SHP77 (cell line): ENCODE data around the gene PUM1.

Source experiments
- DNase-seq, 2 experiments: peaks; one replicate each; lab custom pipeline; 2025; lab: John Stamatoyannopoulos, UW

PUM1 gene

DNA sequence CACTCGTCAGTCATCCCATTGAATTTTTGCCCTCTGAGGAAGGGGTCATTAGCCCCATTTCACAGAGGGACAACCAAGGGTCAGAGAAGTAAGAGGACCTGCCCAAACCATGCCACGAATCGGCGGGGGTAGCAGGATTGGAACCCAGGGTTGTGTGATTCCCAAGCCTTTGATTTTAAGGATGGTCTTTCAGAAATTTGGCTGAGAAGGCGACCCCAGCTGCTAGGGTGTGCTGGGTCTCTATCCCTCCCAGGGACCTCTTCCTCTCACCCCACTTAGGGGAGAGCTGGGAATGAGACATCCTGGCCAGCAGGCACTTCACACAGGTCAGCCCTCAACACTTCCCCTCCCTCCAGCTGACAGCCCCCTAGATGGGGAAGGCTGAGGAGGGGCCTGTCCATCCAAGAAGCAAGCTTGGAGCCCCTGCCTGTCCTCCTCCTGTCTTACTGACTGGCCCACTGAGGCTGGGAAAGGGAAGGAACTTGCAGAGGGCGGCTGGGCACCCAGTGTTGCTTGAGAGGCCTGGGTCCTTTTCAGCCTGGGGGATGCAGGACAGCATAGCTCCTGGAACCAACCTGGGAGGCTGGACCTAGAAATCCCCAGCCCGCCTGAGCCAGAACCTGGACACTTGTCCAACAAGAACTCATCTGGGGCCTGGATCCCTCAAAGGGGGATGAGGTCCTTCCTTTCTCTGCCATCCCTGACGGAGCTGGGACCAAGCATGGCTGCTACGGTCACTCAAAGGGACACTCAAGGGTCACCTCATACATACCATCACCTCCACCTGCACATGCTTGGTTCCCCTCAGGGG, 158.7 kb downstream of the PUM1 start:
- no peak for DNase-seq

DNA sequence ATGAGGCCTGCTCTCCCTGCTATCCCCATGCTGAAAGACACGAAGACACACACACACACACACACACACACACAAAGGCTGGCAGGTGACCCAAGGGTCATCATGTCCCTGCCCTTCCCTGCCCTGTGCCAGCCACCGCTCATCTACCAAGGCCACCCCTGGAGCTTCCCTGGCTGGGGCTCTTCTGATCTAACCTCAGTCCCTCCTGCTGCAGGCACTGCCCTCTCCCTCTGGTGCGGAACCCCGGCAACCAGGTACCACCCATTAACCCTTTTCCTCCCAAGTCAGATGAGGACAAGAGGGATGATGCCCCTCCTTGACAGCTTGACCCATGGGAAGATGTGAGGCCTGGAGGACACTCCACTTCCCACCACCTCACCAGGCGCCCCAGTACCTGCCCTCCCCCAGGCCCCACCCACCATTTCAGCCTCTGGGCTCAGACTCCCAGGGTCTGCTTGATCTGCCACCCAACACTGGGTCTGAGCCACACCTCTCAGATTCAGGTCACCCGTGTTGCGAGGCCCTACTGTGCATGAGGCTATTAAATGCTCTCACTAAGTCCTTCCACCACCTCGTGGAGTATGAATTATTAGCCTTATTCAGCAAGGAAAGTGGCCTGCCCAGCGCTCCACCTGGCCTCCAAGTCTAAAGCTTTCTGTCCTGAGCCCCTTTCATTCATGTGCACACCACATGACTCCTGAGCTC, 159.4 kb downstream of the PUM1 start:
- no peak for DNase-seq

DNA sequence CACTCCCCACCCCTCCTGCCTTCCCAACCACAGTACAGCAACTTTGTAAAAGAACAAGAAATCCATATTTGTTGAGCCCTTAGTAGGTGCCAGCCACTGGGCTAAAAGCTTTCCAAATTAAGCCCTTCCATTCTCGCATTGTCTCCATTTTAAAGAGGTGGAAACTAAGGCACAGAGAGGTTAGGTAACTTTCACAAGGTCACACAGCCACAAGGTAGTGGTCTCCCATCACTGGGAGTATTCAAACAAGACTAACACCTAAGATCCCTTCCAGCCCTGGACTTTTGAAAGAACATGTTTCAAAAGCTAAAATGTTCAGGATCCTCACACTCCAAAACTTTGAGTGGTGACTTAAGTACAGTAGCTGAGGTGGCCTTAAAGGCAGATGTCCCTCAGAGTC, 160.1 kb downstream of the PUM1 start:
- DNase-seq: no peak

DNA sequence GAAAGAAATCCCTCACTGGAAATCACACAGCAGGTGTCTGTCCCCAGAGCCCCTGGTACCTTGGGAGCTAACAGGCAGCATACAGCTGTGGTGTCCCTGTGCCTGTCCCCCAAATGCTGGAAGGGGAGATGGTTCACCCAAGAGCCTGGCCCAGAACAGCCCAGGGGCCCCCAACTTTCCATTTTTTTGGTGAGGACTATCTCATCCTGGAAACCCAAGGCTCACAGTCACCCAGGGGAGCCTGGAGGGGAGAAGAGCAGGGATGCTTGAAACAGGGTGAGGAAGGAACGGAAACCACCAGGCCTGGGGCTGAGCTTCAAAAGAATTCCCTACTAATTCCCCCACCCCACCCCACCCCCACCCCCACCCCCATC, 160.6 kb downstream of the PUM1 start:
- DNase-seq: no peak

DNA sequence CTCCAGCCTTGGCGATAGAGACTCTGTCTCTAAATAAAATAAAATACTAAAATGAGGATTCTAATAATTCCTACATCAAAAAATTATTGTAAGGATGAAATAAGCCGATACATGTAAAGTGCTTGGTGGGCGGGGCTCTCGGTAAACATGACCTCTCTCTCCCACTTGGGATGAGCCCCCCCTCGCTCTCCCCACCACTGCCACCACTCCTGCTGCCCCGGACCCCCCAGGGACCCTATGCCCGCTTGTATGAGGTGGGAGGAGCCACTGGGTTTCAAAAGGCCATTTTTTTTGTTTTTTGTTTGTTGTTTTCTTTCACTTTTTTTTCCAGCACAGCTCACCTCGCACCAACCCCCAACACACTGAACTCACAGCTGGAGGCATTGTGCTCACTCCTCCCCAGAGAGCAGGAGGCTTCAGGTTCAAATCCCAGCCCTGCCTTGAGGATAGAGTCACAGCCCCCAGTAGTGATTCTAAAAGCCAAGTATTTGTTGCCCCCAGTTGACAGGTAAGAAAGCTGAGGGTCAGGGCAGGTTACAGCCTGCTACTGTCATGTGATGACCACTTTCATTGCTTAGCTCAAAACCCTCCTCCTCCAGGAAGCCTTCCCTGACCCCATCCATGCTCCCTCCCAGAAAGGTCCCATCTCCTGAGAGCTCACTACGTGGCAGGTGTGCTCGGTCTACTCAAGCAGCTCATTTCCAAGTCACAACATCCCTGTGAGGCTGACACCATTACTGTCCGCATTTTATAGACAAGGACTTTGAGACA, 161.1 kb downstream of the PUM1 start:
- DNase-seq: no peak

DNA sequence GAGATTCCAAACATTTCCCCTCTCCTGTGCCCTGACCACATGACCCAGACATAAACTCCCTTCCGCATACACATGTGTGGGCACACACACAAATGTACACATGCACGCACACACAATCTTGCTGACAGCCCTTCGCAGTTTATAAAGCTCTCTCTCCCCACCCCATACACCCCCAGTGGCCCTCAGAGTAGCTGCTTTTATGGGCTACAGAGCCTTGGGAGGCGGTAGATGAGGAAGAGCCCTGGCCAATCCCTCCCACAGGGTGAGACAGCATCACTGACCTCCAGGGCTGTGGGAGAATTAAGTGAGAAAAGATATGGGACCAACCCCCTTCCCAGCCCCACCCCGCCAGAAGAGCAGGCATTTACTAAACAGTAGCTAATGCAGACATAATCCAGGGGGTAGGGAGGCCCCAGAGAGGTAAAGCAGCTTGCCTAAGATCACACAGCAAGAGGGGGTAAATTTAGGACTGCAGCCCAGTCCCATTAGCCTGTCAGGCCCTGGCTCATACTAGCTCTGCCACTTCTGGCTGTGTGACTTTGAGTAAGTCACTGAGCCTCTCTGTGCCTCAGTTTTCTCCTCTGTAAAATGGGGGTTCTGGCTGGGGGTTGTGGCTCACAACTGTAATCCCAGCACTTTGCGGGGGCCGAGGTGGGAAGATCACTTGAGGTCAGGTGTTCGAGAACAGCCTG, 162.0 kb downstream of the PUM1 start:
- no peak for DNase-seq

DNA sequence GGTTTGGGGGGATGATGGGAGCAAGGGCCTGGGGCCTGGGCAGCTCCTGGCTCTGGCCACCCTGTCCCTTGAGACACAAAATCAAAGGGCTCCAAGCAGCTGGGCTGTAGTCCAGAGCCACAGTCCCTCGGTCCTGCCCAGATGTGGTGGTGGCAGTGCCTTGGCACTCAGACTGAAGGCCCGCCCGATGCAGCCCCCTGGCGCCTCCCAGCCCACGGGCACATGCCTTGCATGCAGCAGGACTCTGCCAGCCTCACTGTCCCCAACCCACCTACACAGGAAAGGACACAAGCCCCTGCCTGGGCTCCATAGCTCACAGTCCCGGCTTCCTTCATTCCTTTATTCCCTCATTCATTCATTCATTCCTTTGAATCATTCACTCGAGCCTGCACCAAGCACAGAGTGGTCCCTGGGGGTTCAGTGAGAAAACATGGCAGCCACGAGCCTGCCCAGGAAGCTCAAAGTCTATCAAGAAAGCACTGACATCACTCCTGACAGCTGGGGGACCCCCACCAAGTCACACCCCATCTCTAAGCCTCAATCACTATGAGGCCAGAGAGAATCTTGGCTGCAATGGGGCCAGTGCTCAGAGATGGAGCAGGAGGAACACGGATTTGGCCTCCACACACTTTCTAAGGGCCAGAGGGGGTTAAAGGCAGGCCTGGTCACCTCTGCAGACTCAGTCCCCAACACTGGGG, 162.8 kb downstream of the PUM1 start:
- no peak for DNase-seq

DNA sequence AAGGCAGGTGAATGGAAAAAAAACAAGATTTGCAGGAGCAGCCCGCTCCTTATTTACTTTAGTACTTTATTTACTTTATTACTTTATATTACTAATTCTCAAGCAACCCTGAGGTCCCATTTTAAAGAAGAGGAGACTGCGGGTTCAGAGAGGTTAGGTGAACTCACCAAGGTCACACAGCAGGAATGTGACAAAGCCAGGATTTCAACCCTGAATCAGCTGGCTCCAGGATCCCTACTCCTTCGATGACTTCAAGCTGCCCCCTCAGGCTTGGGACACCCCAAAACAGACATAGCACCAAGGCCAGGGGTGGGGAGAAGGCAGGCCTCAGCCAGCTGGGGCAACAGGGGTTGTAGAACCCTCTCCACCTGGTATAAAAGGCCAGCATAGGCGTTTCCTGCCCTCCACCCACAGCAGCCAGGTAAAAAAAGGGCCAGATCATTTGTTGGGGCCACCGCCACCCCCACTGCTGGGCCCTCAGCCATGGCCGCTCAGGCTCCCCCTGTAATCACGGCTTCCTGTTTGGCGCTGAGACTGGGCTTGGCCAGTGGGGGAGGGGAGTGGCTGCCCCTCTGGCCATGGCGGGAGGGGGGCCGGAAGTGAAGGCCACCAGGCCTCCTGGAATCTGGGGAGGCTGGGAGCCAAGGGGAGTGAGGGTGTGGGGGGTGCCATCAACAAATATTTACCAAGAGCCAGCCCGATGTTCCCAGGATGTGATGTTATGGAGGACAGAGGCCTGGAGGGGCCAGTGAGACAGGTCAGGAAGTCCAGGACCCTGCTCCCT, 163.5 kb downstream of the PUM1 start:
- no peak for DNase-seq

DNA sequence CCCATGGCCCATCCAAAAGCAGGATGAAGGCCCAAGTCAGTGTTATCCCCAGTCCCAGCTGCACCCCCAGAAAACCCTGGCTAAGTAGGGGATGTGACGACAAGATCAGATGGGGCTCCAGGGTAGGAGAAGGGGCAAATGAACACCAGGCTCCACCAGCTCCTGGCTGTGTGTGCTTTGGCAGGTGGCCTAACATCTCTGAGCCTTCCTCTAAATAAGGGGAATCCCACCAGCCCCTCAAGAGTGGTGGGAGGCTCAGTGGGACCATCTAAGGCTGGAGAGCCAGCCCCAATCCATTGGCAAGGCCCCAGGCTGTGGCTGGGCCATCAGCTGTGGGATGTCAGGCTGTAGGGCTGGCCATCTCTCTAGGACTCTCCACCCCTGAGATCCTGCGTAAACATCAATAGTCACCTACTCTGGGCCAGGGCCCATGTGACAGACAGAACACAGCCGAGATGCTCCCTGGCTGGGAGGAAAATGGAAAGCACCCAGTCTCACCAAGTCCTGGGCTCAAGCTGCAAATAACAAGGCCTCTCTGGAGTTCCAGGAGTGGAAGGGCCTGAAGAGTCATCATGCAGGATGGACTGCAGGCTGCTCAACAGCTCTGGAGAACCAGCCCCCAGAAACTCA, 164.5 kb downstream of the PUM1 start:
- no peak for DNase-seq

DNA sequence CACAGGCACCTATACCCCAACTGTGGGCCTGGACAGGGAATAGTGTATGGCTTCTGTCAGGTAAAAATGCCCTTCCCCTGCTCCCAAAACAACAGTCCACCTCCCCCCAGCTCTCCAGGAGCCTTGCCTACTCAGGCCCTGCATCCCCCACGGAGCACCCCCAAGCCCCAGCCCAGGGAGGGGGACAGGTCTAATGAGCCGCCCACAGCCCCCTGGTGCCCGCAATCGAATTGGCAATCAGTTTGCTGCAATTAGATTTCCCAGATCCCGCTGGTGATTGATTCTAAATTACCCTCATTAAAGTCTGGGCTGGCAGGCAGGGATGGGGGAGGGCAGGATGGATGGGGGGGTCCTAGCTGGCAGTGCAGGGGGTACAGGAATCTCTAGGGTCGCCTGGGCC, 165.0 kb downstream of the PUM1 start:
- DNase-seq: no peak

DNA sequence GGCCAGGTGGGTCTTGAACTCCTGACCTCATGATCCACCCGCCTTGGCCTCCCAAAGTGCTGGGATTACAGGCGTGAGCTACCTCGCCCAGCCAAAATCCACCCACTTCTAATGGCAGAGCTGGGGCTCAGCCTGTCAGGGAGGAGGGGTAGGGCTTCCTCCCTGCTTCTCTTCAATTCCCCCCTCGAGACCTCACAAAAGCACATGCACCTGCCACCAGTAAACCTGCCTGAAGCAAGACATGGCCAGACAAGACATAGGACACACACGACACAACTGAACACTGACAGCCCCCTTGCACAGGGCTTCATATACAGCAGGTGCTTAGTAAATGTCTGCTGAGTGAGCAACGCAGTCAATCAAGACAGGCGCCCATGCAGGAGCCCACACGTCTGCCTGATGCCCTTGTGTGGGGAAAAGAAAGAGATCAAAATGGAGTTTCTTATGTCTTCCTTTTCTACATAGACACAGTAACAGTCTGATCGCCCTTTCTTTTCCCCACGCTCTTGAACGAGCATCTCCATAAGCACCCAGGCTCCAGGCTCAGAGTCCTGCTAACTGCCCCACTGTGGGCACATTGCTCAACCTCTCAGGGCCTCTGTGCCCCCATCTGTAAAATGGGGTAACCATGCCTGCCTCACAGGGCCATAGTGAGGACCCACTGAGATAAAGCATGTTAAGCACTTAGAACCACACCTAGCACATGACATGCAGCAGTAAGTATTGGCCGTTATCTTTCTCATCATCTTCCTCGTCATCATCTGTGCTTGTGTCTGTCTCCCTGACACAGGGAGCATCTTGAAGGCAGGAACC, 165.7 kb downstream of the PUM1 start:
- no peak for DNase-seq

DNA sequence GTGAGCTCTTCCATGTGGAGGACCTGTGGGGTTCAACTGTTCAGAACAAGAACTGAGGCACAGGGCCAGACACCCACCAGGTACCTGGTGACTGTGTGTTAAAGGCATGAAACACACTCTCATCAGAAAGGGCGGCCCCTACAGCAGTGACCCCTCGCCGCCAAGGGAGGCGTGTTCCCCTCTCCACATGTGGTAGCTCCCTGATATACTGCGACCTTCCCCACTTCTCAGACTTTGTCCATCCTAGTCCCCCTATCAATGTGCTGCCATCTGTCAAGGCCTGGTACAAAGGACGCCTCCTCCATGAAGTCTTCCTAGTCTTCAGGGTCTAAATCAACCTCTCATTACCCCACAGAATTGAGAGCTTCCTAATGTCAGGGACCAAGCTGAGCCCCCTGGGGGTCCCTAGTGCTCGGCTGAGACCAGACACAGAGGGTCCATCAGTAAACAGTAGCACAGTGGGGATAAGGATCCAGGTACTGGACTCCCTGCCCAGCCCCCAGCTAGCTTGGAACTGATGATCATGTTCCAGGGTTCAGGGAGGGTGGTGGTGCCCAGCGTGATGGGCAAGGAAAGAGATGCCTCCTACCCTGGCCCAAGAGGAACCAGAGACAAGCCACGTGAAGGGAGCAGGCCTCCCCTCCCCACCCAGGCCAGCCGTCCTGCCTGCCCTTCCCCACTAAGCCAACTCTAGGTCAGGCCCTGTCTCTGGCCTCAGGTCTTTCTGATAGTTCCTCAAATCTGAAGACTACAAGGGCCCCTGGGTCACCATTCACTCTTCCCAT, 167.3 kb downstream of the PUM1 start:
- DNase-seq: no peak

DNA sequence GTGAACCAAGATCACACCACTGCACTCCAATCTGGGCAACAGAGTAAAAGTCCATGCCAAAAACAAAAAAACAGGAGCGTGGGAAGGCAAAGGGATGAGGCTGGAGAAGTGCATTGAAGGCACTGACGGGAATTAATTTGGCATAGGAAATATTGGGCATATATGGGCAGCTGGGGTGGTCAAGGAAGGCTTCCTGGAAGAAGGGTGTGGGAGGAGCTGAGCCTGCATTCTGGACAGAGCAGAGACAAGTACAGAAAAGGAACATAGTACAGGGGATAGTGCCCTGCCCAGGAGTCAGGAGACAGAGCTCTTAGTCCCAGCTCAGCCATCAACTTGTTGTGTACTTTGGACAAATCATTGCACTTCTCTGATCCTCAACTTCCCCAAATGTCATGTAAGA, 168.6 kb downstream of the PUM1 start:
- no peak for DNase-seq

DNA sequence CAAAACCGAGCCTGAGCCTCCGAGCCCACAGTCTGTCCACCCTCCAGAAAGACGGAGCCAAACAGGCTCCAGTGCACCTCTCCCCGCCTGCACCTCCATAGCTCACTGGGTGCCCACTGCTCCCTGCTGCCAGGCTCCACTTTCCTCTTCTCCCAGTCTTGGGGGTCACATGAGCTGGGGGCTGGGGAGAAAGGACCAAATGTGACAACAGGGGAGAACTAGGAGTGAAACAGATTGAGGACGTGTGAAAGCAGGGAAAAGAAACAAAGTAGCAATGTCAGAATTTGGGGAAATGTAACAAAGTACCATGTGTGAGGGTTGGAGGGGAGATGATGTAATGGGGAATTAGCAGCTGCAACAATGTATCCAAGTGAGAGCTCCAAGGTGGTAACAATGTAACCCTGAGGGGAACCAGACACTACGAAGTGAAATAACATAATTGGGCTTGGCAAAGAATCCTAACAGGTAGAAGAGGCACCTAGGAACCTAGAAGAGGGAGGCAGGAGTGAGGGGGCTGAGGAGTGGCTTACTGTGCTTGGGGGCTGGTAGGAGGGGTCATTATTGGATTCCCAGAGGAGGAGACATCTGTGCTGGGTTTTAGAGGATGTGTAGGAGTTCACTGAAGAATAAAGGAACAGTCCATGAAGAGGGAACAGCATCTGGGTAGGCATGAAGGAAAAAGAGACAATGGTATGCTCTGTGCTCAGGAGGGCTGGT, 169.4 kb downstream of the PUM1 start:
- DNase-seq: no peak

DNA sequence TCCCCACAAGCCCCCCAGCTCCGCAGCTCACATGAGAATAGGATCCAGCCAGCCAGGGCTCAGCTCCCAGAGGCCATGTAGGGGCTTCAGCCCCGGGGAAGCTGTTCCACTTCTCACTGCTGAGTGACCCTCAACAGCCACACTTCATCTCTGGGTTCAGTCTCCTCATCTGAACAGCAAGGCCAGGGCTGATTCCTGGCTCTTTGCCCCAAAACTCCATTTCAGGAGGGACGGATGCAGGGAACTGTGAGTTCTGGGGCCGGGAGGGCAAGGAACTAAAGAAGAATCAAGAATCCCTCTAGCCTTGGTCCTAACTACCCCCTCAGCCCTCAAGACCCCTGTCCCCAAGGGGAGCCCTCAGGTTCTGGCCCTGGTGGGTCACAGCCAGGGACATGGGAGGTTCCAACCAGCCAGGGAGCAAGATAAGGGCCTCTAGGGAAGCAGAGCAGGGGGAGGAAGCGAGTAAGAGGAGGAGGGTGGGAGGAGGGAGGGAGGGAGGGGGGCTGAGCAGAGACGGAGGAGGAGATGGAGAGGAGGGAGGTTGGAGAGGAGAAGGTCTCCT, 170.1 kb downstream of the PUM1 start:
- no peak for DNase-seq

DNA sequence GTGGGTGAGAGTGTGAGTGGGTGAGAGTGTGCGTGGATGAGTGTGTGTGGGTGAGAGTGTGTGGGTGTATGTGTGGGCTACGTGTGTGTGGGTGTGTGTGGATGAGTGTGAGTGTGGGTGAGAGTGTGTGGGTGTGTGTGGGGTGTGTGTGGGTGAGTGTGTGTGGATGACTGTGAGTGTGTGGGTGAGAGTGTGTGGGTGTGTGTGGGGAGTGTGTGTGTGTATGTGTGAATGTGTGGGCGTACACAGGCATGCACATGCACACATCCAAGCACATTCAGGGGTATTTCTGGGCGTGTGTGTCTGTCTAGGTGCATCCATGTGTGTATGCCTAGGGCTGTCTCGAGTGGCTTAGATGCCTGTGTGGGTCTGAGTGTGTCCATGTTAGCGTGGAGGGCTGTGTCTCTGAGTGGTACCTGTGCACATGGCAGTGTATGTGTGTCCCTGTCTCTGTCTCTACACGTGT, 171.0 kb downstream of the PUM1 start:
- no peak for DNase-seq

DNA sequence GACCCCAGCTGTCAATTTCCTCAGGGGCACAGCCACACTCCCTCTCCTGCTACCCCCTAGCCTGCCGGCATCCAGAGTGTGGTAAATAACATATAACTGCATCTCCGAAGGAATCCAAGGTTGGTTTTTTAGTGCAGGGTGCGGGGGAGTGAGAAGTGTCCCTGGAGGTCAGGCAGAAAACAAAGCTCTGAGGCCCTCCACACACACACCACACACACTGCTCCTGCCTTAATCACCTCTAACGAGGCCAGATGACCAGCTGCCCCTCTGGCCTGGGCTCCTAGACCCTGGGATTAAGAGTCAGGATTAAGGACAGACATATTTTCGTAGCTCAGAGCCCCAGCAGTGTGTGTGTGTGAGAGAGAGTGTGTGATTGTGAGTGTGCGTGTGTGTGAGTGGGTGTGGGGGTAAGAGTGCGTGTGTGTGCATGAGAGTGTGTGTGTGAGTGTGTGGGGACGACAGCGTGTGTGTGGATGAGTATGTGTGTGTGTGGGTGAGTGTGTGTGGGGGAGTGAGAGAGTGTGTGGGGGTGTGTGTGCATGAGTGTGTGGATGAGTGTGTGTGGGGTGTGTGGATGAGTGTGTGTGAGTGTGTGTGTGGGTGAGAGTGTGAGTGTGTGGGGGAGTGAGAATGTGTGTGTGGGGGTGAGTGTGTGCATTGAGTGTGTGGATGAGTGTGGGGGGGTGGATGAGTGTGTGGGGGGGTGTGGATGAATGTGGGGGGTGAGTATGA, 171.6 kb downstream of the PUM1 start:
- DNase-seq: no peak
